MM.1S (cell line): Measurements from ENCODE around the gene CDC6.

Experiments used
- DNase-seq: peaks from one replicate; pipeline ENCODE4 v3.0.0-alpha.2; 2015
- H2AFZ ChIP-seq: fragments of 300-600 bp; sonication (generic); 2 replicates; pipeline ENCODE4 v1.6.0; 2016; ENCODE audit warnings: antibody characterized with exemption, low read length
- H3F3A ChIP-seq: fragments of 300-600 bp; sonication (generic); 2 replicates; pipeline ENCODE4 v1.6.1; 2016; ENCODE audit warnings: mild to moderate bottlenecking, antibody characterized with exemption, low read length, moderate library complexity, mixed read lengths; ENCODE audit not compliant: insufficient read depth
- H3K27ac ChIP-seq: fragments of 300-600 bp; sonication (generic); 2 replicates; pipeline ENCODE4 v1.5.1; 2016; ENCODE audit warnings: mild to moderate bottlenecking, low read length
- H3K27me3 ChIP-seq: fragments of 300-600 bp; sonication (generic); replicated peaks from 2 replicates; pipeline ENCODE4 v1.6.0; 2016; ENCODE audit warnings: low read length; ENCODE audit not compliant: insufficient read depth
- H3K36me3 ChIP-seq: fragments of 300-600 bp; sonication (generic); replicated peaks from 2 replicates; pipeline ENCODE4 v1.6.1; 2016; ENCODE audit warnings: mild to moderate bottlenecking, low read length, mixed read lengths; ENCODE audit not compliant: insufficient read depth
- H3K4me1 ChIP-seq: fragments of 300-600 bp; sonication (generic); 2 replicates; pipeline ENCODE4 v1.6.1; 2016; ENCODE audit warnings: low read length, mixed read lengths
- H3K4me2 ChIP-seq: fragments of 300-600 bp; sonication (generic); 2 replicates; pipeline ENCODE4 v1.6.0; 2016; ENCODE audit warnings: low read depth, low read length
- H3K4me3 ChIP-seq: fragments of 300-600 bp; sonication (generic); 2 replicates; pipeline ENCODE4 v1.5.1; 2016; ENCODE audit warnings: low read length, mixed read lengths
- H3K79me2 ChIP-seq: fragments of 300-600 bp; sonication (generic); 2 replicates; pipeline ENCODE4 v1.6.1; 2016; ENCODE audit warnings: mixed run types, low read length, mixed read lengths
- H3K9ac ChIP-seq: fragments of 300-600 bp; sonication (generic); 2 replicates; pipeline ENCODE4 v1.6.1; 2016; ENCODE audit warnings: low read length, mixed read lengths
- H3K9me2 ChIP-seq: fragments of 300-600 bp; sonication (generic); replicated peaks from 2 replicates; pipeline ENCODE4 v1.6.1; 2016; ENCODE audit warnings: mild to moderate bottlenecking, low read length, mixed read lengths; ENCODE audit not compliant: insufficient read depth
- H3K9me3 ChIP-seq: fragments of 300-600 bp; sonication (generic); replicated peaks from 2 replicates; pipeline ENCODE4 v1.6.1; 2016; ENCODE audit warnings: mild to moderate bottlenecking, low read length, mixed read lengths; ENCODE audit not compliant: insufficient read depth
- H4K20me1 ChIP-seq: fragments of 300-600 bp; sonication (generic); 2 replicates; pipeline ENCODE4 v1.6.1; 2016; ENCODE audit warnings: mild to moderate bottlenecking, low read length, moderate library complexity, mixed read lengths; ENCODE audit not compliant: insufficient read depth
- EZH2 ChIP-seq: fragments of 300-600 bp; sonication (generic); optimal IDR thresholded peaks from 2 replicates; pipeline ENCODE3; 2017; ENCODE audit warnings: low read depth, mild to moderate bottlenecking, antibody characterized with exemption, low read length, mixed read lengths
- EZH2phosphoT487 ChIP-seq: fragments of 300-600 bp; sonication (generic); IDR thresholded peaks from 2 replicates; pipeline ENCODE4 v1.6.1; 2018; ENCODE audit warnings: antibody characterized with exemption, low read length
- TF ChIP-seq, protein P1 (sequence below): fragments of 300-600 bp; sonication (generic); IDR thresholded peaks from 2 replicates; pipeline ENCODE4 v1.5.1; 2016; ENCODE audit warnings: antibody characterized with exemption, low read length, mixed read lengths

CDC6 gene

DNA sequence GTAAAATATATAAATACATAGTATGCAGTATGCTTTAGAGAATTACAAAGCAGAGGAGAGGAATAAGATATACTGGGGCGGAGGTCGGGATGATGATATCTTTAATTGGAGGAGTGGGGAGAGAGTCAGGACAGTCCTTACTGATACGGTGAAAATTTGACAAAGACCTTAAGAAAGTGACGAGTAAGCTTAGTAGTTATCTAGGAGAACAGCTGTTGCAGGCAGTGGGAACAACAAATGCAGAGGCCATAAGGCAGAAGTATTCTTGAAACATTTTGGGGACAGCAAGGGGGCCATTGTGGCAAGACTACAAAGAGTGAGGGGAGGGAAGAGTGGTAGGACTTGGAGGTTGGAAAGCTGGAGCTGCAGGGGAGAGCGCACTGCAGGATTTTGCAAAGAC, 22.3 kb upstream of the CDC6 start:
- no peaks in the 10 kb centered on the region for H3K4me1 ChIP-seq
- no peaks in the 10 kb centered on the region for H4K20me1 ChIP-seq
- H3K9ac ChIP-seq = no peak overlapping the region
- H3K9me3 ChIP-seq = no peaks in the 10 kb centered on the region
- no peak for DNase-seq
- H3K4me2 ChIP-seq = no peak overlapping the region
- H3K79me2 ChIP-seq = no peaks in the 10 kb centered on the region
- no peaks in the 10 kb centered on the region; the same call in 1 of the 2 replicates for H3K36me3 ChIP-seq
- no peak overlapping the region for H2AFZ ChIP-seq
- no peak overlapping the region for H3K27ac ChIP-seq
- H3F3A ChIP-seq = no peaks in the 10 kb centered on the region
- no peak overlapping the region for H3K4me3 ChIP-seq
- TF ChIP-seq EZH2 (no peak), EZH2phosphoT487 (no peak)
- TF ChIP-seq, protein P1, sequence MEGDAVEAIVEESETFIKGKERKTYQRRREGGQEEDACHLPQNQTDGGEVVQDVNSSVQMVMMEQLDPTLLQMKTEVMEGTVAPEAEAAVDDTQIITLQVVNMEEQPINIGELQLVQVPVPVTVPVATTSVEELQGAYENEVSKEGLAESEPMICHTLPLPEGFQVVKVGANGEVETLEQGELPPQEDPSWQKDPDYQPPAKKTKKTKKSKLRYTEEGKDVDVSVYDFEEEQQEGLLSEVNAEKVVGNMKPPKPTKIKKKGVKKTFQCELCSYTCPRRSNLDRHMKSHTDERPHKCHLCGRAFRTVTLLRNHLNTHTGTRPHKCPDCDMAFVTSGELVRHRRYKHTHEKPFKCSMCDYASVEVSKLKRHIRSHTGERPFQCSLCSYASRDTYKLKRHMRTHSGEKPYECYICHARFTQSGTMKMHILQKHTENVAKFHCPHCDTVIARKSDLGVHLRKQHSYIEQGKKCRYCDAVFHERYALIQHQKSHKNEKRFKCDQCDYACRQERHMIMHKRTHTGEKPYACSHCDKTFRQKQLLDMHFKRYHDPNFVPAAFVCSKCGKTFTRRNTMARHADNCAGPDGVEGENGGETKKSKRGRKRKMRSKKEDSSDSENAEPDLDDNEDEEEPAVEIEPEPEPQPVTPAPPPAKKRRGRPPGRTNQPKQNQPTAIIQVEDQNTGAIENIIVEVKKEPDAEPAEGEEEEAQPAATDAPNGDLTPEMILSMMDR = no peak
- no peaks in the 10 kb centered on the region for H3K27me3 ChIP-seq
- H3K9me2 ChIP-seq = no peaks in the 10 kb centered on the region

DNA sequence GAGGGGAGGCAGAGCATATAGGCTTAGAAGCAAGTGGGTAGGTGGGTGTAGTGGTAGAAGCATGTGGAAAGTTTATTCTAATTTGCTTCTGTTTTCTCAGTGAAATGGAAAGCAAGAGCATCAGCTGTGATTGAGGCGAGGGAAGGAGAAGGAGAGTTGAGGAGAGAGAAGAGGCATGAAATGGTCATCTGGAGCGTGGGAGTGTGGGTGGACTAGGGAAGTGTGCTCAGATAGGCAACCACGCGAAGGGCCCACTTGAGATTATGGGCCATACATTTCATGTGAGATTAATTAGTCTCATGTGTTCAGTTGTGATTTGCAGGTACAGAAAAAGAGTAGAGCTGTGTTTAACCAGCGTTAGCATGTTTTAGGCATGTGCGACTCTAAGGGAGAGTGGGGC, 20.8 kb upstream of the CDC6 start:
- no peaks in the 10 kb centered on the region for H3K9me2 ChIP-seq
- TF ChIP-seq EZH2phosphoT487 (no peak), EZH2 (no peak)
- TF ChIP-seq, protein P1 = no peak
- no peaks in the 10 kb centered on the region for H4K20me1 ChIP-seq
- no peak overlapping the region for H3K4me3 ChIP-seq
- no peak overlapping the region for H2AFZ ChIP-seq
- no peaks in the 10 kb centered on the region for H3K79me2 ChIP-seq
- no peak for DNase-seq
- H3K4me2 ChIP-seq = no peak overlapping the region
- H3K9me3 ChIP-seq = no peaks in the 10 kb centered on the region
- H3F3A ChIP-seq = no peaks in the 10 kb centered on the region
- H3K36me3 ChIP-seq = no peaks in the 10 kb centered on the region; the same call in 1 of the 2 replicates
- H3K9ac ChIP-seq = no peak overlapping the region
- no peaks in the 10 kb centered on the region for H3K27me3 ChIP-seq
- no peaks in the 10 kb centered on the region for H3K4me1 ChIP-seq
- no peak overlapping the region for H3K27ac ChIP-seq

GRCh38 chr17:40268141-40268712, 19.5 kb upstream of the CDC6 start:
- TF ChIP-seq, protein P1 = no peak
- TF ChIP-seq EZH2 = no peak
- no peak for TF ChIP-seq EZH2phosphoT487
- Histone ChIP-seq H3K9me2 (no peaks in the 10 kb centered on the region), H3K36me3 (no peaks in the 10 kb centered on the region; the same call in 1 of the 2 replicates), H3K4me3 (no peak overlapping the region), H3K27me3 (no peaks in the 10 kb centered on the region), H4K20me1 (no peaks in the 10 kb centered on the region), H3K9ac (no peak overlapping the region), H3K27ac (no peak overlapping the region), H3K4me1 (no peaks in the 10 kb centered on the region), H3F3A (no peaks in the 10 kb centered on the region), H2AFZ (no peak overlapping the region), H3K79me2 (no peaks in the 10 kb centered on the region), H3K4me2 (no peak overlapping the region), H3K9me3 (no peaks in the 10 kb centered on the region)
- DNase-seq = no peak
